GM19463 (cell line): ENCODE measurements around the gene KCNAB1.
A peak's percentile ranks its signal among the peaks of the same experiment; 100 is the strongest.

Experiments
- ATAC-seq: cut with Tn5 transposase; IDR thresholded peaks from one replicate; pipeline ENCODE4 v1.9.1; 2021; ENCODE audit warnings: mild to moderate bottlenecking, moderate library complexity; ENCODE audit not compliant: unreplicated experiment

The KCNAB1 gene

GRCh38 chr3:156433138-156433537 lies 312.8 kb downstream of the KCNAB1 start:
- ATAC-seq: no peak

DNA sequence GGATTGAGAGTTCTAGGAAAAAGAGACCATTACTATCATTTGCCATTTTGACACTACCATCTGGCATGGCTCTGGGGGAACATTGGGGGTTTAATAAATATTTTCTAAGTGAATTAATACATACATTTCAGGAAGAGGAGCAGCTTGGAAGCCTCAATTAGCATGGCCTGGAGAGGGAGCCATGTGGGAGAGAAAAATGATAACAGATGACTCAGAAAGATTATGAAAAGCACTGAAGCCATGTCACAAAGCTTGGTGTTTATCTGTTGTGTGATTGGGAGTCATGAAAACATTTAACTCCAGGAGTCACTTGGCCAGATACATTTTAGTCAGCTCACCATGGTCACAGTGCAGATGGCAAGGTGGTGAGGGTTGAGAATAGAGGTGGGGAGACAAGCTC lies 313.5 kb downstream of the KCNAB1 start:
- no peak for ATAC-seq

- ATAC-seq: no peak
Observed at GRCh38 chr3:156434921-156435320, 314.5 kb downstream of the KCNAB1 start.

GRCh38 chr3:156443079-156443478 lies 322.7 kb downstream of the KCNAB1 start:
- no peak for ATAC-seq

DNA sequence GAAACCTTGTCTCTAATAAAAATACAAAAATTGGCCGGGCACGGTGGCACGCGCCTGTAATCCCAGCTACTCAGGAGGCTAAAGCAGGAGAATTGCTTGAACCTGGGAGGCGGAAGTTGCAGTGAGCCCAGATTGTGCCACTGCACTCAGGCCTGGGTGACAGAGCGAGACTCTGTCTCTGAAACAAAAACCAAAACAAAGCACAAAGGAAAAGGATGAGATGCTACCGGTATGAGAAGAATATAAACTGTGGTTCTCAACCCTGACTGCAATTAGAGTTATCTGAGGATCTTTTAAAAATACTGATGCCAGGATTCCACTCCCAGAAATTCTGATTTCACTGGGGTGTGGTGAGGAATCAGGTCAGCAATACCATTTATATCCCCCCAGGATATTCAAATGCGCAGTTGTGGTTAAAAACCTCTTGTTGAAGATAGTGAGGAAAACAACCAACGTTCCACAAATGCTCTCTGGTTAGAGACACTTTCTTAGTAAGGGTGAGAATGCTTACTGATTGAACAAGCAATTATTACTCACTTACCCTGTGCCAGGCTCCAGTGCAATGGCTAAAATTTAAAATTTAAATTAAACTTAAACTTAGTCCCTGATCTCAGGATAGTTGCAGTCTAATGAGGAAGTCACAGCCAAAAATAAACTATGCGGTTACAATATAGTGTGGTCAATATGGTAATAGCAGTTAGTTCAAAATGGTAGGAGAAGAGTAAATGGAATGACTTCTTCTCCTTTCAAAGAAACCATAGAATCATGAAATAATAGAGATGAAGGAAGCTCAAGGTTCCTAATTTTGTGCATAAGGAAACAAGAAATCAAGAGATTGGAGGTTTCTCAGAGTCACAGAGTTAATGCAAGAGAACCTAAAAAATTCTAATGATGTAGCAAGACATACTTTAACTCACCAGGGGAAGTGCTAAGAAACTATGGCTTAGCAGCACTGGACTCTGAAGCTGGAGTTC lies 325.0 kb downstream of the KCNAB1 start:
- no peak for ATAC-seq

DNA sequence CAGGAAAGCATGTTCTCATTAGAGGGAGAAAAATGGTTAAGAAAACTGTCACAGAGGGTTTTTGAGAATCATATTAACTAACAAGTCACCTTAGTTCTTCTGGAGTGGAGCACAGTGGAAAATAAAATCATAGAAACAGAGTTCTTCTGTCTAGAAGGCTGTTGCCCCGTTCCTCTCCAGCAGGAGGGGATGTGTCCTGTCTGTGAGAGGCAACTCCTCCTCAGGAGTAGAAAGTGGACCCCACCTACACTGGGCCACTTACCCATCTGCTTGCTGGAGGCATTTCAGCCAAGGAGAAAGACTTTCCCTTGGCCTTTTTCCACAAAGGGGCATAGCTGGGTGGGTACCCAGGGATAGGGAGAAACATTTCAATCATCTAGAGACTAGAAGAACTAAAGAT lies 327.9 kb downstream of the KCNAB1 start:
- ATAC-seq: peak; percentile 78

DNA sequence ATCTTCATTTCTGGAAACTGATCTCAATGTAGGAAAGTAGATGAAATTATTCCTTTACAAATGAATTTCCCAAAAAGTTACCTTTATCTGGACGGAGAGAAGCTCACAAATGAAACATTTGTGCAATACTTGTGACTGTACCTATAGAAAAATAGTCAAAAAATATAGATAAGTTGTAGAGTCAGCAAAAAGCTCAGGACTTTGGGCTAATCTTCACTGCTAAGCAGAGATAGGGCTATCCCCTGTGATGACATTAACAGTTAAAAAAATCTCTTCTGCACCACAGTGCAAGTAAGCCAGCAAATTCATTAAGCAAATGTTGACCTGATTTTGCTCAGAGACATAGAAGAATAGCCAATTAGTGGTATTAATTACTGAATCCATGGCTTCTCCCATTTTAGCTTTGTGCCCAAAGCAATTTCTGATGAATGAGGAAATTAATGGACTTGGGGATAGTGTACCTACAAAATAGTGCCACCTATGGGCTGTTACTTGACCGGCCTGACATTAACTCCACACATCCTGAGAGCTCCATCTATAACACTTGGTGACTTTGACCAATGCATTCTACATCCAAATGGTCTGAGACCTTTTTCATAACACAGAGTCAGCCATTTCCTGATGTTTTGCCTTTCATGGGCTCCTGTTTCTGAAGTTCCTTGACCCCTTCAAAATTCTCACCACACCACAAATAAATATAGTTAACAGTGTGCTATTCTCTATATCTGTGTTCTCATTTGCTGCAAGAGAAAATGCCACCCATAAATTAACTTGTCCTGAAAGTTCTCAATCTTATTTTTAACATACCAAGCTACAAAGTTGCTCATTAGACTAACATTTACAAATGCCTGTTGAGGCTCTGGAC lies 329.6 kb downstream of the KCNAB1 start:
- no peak for ATAC-seq

GRCh38 chr3:156455839-156456238 lies 335.5 kb downstream of the KCNAB1 start:
- no peak for ATAC-seq

GRCh38 chr3:156456771-156457224 lies 336.4 kb downstream of the KCNAB1 start:
- no peak for ATAC-seq

DNA sequence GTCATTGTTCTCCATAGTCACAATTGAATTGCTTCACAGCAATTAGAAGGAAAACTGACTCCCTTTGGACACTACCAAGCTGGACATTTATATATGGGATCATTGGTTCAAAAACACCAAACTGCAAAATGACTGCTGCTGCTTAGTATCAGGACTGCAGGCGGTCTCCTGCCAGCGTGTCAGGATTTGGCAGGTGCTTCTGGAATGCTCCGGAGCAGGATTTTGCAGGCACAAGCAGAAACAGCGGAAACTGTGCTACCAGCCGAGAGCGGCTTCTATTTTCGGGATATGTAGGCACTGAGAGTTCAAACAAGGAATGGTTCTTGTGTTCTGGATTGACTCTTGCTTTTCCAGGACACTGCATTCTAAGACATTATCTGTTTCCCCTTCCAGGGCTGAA lies 339.1 kb downstream of the KCNAB1 start:
- ATAC-seq: no peak

DNA sequence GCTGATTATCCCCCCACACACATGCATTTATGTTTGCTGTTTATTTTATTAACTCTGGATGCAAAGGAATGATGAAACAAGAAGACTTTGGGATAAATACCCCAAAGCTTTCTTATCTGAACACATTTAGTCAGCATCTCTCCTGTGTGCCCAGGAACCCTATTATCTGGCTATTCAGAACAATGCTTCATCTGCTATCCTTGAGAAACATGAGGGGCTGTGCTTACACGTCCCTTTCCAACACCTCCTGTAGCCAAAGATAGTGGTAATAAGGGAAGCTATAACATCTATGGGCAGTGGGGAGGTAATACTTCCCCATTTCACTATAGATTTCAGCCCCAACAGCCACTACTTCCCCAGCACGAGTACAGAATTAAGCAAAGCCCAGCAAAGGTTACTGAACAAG lies 339.8 kb downstream of the KCNAB1 start:
- no peak for ATAC-seq

- no peak for ATAC-seq
Observed at GRCh38 chr3:156461889-156462288, 341.5 kb downstream of the KCNAB1 start.

GRCh38 chr3:156463123-156463522 lies 342.7 kb downstream of the KCNAB1 start:
- ATAC-seq: no peak

DNA sequence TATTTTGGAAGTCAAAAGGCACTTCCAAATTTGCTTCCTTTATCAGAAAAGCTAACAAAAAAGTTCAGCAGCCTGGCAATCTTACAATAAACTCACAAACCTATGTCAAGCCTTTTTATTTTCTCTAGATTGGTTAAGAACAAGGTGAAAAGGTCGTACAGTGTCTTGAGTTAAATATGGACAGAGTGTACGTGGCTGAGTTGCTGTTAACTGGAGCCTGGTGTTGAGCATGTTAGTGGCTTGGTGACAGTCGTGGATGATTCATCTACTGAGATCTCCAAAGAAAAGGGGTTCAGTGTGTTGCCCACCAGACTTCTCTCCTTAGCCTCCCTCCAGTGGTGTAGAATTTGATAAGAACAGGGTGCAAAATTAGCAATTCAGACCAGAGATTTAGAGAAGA lies 344.8 kb downstream of the KCNAB1 start:
- no peak for ATAC-seq

DNA sequence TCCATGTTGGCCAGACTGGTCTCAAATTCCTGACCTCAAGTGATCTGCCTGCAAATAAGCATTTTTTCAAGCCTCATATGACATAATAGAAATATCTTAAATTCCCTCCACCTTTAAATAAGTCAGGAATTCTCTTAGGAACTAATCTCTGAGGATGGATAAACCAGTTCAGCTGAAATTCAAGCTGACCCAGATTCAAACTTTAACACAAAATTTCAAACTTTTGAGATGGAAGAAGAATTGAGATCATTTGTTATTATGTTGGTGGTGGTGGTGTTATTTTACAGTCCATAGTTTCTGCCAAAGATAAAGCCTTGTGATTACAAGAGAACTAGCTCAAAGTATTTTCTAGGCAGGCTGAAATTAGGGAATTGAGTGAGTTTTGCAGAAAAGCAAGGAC lies 349.1 kb downstream of the KCNAB1 start:
- ATAC-seq: no peak

DNA sequence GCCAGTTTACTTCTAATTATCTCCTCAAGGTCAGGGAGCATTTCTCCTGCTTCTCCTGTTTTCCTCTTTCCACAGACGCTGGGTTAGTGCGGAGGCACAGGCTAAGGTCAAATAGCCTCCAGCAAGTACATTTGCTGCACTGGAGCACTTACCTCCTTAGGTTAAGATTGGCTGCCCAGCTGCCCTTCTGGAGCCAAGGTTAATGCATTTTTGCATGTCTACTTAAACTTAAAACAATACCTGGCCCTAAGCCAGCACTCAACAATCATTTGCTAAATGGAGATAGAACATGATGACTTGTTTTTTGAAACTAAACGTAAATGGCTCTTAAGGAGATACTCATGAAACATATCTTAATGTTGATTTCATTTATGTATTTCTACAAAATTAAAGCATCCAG lies 351.1 kb downstream of the KCNAB1 start:
- no peak for ATAC-seq

DNA sequence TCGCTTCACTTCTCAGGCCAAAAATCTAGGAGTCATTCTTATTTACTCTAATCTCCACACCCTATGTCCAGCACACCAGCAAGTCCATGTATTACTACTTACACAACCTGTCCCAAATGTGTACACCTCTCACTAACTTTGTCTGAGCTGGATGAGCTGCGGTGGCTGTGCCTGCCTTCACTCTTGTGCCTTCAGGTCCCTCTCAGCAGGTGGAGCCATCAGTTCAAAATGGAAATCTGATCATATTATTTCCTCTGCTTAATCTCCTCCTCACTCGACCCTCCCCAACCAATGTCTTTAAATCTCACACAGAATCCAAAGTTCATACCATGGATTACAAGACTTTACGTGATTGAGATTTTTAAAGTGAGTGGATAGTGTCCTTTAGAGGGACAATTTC lies 351.8 kb downstream of the KCNAB1 start:
- no peak for ATAC-seq

DNA sequence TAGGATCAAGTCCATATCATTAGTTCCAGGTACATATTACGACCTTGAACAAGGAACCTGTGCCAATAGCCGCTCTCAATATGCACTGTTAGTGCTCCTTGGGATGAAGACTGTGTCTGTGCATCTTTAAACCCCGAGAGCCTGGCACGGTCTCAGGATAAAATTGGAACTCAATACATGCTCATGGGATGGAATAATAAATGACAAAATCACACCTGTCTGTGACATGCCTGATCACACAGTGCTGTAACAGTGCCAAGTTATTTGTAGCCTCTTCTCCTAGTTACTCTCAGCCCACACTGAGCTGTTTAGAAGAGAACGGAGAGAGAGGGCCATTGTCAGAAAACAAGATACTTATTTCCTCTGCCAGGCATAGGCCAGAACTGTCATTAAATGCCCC lies 352.3 kb downstream of the KCNAB1 start:
- ATAC-seq: no peak

GRCh38 chr3:156473341-156473740 lies 353.0 kb downstream of the KCNAB1 start:
- no peak for ATAC-seq

DNA sequence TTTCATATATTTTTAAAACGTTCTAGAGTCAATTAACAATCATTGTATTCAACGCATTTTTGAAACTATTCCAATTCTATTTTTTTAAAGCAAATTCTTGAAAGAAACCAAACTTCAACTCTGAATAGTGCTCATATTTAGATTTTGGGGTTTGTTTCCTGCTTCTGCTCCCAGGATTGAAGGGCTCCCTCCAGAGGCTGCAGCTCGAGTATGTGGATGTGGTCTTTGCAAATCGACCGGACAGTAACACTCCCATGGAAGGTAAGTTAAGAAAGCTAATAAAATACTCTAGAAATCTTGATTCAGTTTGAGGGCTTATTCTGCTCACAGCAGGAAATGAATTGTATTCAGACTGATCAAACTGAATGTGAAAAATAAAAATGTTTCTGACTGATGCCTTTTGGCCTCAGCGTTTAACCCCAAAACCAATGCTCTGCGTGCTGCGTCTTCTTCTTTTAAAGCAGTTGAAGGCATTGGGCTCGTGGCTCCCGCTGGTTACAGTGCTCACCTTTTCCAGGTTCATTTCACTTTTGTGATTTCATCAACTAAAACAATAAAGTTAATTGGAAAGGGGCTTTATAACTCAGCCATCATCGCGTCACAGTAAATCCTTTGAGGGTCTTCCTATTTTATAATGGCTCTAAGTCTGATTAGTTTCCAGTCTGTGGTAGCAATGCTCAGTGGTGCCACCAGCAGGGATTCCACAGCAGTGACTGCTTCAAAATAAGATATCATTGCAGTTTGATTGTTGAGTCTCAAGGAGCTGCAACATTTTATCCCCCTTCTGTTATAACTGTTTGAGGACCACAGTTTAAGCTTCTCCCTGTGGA lies 354.4 kb downstream of the KCNAB1 start:
- ATAC-seq: no peak

GRCh38 chr3:156477323-156477722 lies 356.9 kb downstream of the KCNAB1 start:
- ATAC-seq: no peak
